GM21737 (cell line): ENCODE results near the gene NECTIN3.

Experiments used
- ATAC-seq: cut with Tn5 transposase; IDR thresholded peaks from one replicate; pipeline ENCODE4 v1.9.1; 2021; ENCODE audit warnings: mild to moderate bottlenecking, moderate library complexity; ENCODE audit not compliant: unreplicated experiment

Gene NECTIN3

DNA sequence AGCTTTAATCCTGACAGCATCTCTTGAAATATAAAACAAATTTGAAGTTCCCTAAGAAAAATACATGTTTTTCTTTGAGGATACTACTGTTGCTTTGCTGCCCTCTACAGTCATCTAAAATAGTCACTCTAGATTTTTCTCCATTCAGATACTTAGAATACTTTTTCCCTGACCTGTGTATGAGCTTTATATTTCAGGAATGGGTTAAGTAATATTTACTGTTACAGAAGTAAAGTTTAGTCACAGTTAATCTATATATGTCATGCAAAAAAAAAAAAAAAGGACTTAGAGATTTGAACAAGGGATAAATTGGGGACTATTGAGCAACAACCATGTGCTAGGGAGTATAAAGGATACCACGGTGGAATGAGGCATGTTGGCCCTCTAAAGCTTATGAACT is 8.8 kb downstream of the NECTIN3 start:
- no peak for ATAC-seq

- ATAC-seq = no peak
Measured at GRCh38 chr3:111081008-111081545, 9.5 kb downstream of the NECTIN3 start.

GRCh38 chr3:111084911-111085310 is 13.3 kb downstream of the NECTIN3 start:
- no peak for ATAC-seq

GRCh38 chr3:111087924-111088469 is 16.4 kb downstream of the NECTIN3 start:
- no peak for ATAC-seq

- ATAC-seq = no peak
Measured at GRCh38 chr3:111096487-111097209, 25.0 kb downstream of the NECTIN3 start.

- ATAC-seq = no peak
Measured at GRCh38 chr3:111103807-111104206, 32.2 kb downstream of the NECTIN3 start.

DNA sequence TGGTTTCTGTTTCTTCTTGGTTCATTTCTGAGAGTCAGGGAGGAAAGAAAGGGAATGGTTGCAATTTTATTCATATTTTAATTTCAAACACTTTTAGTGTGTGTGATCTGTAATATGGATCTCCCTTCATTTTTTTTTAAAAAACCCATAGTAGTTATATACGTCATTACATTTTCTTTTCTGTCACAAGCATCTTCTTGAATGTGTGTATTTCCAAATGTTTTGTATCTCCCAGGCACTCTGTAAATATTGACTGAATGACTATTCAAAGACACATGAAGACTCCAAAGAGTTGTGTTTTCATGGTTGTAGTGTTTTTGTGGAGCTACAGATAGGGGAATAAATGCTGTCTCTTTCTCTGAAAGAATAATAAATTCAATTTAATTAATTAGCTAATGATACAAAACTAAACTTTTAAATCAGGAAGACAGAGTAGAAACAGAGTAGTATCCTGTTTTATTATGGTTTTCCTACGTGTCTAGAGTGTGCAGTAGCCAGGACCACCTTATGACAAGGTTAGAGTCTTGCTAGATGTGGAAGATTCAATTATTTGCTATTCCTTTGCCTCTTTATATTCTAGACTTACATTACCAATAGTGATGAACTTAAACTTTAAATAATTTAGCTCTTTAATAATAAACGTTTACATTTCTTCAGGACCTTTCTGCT is 35.5 kb downstream of the NECTIN3 start:
- ATAC-seq = no peak

GRCh38 chr3:111107662-111108035 is 36.0 kb downstream of the NECTIN3 start:
- no peak for ATAC-seq

DNA sequence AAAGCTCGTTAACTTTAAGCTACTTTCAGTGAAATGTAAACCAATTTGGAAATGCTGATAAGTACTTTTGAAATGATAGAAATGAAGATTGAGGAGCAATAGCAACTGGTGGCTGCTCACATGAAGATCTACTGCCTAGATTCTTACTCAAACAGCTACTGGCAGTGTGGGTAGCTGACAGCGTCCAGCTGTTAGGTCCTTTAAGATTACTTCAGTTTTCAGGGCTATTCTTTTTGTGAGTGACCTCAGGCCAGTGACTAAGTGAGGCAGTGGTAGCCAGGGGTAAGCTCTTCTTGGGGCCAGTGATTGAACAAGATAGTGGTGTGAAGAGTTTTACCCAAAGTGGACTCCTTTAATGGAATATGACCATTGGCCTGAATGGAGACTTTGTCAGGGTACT is 41.3 kb downstream of the NECTIN3 start:
- no peak for ATAC-seq

DNA sequence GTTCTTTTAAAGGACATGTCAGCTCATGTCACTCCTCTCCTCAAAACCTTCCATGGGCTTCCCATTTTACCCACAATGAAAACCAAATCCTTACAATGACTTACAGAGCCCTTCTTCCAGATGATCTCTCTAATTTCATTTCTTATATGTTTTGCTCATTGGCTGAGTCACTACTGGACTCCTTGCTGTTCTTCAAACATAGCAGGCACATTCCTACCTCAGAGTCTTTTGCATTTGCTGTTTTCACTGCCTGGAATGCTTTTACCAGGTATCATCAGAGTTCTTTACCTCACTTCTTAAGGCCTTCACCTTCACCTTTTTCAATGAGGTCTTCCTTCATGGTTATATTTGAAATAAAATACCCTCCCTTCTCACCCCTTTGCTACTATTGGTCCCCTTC is 57.3 kb downstream of the NECTIN3 start:
- no peak for ATAC-seq

DNA sequence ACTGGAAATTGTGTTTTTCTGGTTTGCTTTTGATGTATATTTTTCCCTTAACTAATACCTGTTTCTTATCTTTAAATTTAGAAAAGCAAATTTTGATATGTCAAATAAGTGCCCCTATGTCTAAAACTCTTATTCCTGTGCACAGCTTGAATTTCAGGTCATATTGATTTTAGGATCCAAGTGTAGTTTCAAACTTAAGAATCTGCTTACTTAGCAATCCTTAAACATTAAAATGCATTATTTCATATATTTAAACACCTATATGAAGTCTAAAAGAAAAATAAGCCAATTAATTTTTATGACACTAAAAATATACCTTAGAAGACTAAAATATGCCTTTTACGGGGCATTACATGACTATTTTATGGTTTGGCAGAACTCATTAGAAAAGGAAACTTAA is 59.2 kb downstream of the NECTIN3 start:
- no peak for ATAC-seq

GRCh38 chr3:111134302-111134701 is 62.7 kb downstream of the NECTIN3 start:
- ATAC-seq = no peak

- ATAC-seq = no peak
Measured at GRCh38 chr3:111151438-111151837, 79.8 kb downstream of the NECTIN3 start.

DNA sequence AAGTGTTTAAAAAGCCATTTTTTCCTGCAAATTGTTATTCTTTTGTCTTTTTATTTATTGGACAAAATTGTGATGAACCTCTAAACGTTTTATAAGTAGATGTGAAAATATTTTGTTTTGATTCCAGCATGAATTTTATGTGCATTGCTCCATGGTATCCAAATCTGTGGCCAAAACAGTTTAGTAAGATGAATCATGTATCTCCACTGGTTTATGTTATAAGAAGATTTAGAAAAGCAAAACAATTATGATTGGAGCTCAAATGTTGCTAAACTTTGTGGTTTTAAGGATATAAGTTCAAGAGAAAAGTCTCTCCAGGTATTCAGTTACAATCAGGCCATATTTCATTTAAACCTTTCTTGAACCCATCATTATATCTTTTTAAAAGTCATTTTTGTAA is 80.9 kb downstream of the NECTIN3 start:
- ATAC-seq = no peak

DNA sequence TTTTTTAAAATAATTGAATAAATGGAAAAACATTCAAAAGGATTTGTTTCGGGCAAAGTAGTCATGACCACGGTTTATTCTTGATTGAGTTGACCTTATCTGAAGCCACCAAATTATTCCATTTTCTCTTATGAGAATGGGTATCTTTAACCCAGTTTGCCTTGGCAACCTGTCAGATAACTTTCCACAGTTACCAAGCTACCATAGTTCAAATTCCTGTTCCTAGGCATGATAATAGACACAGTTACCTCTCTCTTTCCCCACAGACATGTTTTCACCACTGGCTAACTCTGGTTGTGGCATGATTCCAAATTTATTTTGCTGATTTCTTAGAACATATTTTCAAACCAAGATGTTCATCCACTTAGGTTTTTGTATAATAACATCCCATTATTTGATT is 84.9 kb downstream of the NECTIN3 start:
- ATAC-seq = no peak

- ATAC-seq = no peak
Measured at GRCh38 chr3:111159391-111159790, 87.8 kb downstream of the NECTIN3 start.

GRCh38 chr3:111164621-111165020 is 93.0 kb downstream of the NECTIN3 start:
- ATAC-seq = no peak

GRCh38 chr3:111165411-111165810 is 93.8 kb downstream of the NECTIN3 start:
- no peak for ATAC-seq

DNA sequence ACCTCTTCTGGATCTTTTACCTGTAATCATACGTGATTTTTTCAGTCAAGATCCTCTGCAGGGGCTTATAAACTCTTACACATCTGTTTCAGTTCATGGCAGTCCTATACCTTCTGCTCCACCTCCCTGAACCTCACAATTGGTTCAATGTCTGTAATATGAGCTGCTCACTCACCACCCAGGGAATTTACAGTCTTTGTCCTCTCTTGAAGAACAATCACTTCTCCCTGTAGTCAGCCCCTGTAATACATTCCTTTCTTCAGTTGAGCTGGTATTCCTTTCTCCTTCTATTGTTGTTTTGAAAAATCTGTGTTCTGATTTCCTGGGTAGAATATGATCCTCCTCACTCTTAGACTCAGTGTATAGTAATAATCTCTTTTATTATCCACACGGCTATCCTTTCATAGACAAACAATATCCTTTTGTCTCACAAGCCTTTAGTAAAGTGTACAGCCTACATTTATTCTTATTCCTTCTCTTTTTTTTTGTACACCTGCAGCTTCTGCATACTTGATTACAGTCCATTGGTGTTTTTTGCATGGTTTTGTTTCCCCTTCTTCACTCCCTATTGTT is 101.8 kb downstream of the NECTIN3 start:
- ATAC-seq = no peak

- no peak for ATAC-seq
Measured at GRCh38 chr3:111173906-111174305, 102.3 kb downstream of the NECTIN3 start.

DNA sequence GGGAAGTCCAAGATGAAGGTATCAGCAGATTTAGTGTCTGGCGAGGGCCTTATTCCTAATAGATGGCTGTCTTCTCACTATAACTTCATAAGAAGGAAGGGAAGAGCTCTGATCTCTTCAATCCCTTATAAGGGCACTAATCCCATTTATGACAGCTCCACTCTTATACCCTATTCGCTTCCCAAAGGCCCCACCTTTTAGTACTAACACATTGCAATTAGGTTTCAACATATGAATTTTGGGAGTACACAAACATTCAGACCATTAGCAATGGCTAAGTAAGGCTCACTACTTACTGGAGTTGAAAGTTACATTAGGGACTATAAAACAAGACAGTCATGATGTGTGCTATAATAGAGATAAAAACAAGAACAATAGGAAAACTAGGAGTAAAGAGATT is 118.9 kb downstream of the NECTIN3 start:
- no peak for ATAC-seq

- no peak for ATAC-seq
Measured at GRCh38 chr3:111193472-111193871, 121.9 kb downstream of the NECTIN3 start.
